ENCODE results near the gene SNX19.

GRCh38 chr11:130916910-130917309 lies 631 bp upstream of the SNX19 start:
- TF ChIP-seq, protein P1, sequence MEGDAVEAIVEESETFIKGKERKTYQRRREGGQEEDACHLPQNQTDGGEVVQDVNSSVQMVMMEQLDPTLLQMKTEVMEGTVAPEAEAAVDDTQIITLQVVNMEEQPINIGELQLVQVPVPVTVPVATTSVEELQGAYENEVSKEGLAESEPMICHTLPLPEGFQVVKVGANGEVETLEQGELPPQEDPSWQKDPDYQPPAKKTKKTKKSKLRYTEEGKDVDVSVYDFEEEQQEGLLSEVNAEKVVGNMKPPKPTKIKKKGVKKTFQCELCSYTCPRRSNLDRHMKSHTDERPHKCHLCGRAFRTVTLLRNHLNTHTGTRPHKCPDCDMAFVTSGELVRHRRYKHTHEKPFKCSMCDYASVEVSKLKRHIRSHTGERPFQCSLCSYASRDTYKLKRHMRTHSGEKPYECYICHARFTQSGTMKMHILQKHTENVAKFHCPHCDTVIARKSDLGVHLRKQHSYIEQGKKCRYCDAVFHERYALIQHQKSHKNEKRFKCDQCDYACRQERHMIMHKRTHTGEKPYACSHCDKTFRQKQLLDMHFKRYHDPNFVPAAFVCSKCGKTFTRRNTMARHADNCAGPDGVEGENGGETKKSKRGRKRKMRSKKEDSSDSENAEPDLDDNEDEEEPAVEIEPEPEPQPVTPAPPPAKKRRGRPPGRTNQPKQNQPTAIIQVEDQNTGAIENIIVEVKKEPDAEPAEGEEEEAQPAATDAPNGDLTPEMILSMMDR (IDR thresholded peaks at IDR 0.05; ENCODE audit: insufficient read depth, low read length, poor library complexity, severe bottlenecking) = no peak
- TF ChIP-seq EZH2phosphoT487 (conservative IDR thresholded peaks at IDR 0.05; ENCODE audit: low read length) = no peak
